Brain pericyte (primary cell): ENCODE results near the gene SLIT3.
"Not testable (repeated sequence)": the region's sequence is repeated elsewhere in the genome, so short reads cannot be mapped to it uniquely, and the experiment has no call there.

Source experiments
- DNase-seq: peaks from one replicate; pipeline ENCODE4 v3.0.0-alpha.2; 2012; ENCODE audit warnings: low read depth, low spot score

Gene SLIT3

DNA sequence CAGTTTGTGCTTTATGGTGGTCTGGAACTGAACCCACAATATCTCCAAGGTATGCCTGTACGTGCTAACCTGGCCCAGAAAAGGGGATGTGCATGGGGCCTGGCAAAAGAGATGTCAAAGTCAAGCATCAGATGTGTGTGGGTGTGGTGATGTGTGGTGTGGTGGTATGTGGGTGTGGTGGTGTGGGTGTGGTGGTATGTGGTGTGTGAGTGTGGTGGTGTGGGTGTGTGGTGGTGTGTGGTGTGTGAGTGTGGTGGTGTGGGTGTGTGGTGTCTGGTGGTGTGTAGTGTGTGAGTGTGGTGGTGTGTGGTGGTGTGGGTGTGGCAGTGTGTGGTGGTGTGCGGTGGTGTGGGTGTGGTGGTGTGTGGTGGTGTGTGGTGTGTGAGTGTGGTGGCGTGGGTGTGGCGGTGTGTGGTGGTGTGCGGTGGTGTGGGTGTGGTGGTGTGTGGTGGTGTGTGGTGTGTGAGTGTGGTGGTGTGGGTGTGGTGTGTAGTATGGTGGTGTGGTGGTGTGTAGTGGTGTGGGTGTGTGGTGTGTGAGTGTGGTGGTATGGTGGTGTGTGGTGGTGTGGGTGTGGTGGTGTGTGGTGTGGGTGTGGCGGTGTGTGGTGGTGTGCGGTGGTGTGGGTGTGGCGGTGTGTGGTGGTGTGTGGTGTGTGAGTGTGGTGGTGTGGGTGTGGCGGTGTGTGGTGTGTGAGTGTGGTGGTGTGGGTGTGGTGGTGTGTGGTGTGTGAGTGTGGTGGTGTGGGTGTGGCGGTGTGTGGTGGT is 554.6 kb downstream of the SLIT3 start:
- DNase-seq = not testable (repeated sequence)

DNA sequence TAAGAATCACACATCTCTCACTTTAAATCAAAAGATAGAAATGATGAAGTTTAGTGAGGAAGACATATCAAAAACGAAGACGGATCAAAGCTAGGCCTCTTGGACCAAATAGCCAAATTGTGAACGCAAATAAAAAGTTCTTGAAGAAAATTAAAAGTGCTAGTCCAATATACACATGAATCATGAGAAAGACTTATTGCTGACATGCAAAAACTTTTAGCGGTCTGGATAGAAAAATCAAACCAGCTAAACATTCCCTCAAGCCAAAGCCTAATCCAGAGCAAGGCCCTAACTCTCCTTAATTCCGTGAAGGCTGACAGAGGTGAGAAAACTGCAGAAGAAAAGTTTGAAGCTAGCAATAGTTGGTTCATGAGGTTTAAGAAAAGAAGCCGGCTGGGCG is 557.3 kb downstream of the SLIT3 start:
- no peak for DNase-seq

DNA sequence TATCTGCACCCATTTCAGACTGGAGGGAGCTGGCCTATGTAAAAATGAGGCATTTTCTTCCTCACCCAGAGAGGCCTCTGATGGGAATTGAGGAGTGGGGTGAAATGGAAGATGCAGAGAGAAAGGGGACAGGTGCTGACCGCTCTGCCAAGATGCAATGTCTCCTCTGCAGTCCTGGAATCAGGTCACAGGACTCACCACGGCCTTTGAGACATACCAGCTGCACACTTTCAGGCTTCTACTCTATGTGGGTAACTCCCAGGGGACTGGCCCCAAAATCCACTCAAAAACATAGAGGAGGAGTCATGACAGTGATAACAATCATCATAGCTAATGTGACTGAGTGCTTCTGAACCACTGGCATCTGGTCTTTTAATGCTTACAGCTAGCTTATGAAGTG is 558.6 kb downstream of the SLIT3 start:
- DNase-seq = not testable (repeated sequence)

DNA sequence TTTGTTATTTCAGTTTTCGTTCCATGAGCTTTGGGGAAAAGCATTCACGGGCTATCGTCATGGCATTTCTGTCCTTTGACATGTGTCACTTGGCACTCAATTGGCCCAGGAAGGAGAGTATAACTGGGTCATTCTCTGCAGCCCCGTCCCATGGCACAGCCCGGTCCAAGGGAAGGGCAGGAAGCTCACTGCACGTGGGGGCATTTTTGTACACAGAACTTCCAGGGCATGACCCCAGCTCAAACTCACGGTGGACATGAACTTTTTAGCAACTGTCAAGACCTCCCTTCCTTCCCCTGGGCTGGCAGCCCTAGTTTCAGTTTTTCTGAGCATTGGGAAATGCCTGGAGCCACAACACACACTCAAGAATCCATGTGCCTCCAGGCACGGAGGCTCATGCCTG is 560.1 kb downstream of the SLIT3 start:
- DNase-seq = no peak

DNA sequence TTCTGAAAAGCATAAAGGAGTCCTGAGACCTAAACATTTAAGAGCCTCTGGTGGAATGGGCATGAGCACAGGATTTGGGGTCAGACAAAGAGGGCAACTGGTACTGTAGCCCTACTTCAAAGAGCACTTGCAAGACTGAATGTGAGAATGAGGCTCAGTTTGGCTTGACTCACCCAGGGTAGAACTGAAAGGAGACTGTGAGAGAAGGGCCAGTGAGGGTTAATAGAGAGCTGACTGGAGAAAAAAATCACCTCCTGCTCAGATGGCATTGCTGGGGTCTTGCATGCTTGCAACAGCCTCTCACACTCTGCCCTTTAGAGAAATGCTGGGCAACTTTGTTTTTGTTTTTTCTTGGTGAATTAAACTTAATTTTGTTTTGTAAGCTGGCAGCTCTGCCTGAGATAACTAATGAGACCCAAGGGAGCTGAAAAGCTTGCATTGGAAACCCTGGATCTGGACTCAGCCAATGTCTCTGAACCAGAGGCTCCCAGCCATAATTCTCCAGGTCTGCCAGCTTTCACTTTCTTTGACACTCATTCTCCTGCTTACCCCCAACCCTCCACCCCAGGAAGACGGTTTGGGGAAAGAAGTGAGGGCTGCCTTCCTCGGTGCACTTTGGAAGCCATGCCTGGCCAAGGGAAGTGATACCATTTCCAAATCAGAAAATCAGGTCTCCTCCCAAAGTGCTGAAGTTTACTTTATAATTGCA is 560.7 kb downstream of the SLIT3 start:
- no peak for DNase-seq

DNA sequence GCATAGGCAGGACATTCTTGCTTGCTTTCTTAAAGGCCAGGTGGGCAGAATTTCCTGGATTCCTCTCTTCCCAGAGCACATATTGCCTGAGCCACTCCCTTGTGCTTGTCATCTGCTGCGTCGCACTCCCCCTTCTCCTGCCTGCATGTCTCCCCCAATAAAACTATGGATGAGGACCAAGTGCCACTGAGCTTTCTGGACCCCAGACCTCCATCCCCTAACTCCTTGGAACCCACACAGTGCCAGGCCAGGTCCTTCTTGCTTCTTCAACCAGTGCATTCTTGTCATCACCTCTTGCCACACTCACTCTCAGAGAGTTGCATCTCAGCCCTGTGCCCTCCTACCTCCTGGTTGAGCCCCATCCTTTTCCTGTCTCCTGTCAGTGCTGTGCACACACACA is 563.9 kb downstream of the SLIT3 start:
- no peak for DNase-seq

DNA sequence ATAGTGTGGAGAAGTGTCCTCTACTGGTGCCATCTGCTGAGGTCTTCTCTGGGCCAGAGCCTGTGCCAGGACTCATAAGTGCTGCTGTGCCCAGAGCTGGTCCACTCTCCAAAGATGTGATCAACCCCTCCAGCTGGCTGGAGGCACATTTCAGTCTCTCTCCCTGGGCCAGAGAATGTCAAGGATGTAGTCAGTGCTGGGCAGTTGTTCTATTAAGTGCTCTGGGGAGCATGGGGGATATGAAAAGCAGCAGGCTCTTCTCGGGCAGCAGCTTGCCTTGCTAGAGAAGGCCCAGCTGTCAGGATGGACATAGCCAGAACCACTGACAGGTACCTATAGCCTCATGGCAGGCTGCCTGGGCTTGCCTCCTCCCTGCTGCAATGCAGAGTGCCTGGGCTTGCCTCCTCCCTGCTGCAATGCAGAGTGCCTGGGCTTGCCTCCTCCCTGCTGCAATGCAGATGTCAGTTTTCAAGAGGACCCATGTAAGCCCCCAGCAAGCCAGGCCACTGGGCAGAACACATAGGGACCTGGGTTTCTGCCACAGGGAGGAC is 564.6 kb downstream of the SLIT3 start:
- no peak for DNase-seq

DNA sequence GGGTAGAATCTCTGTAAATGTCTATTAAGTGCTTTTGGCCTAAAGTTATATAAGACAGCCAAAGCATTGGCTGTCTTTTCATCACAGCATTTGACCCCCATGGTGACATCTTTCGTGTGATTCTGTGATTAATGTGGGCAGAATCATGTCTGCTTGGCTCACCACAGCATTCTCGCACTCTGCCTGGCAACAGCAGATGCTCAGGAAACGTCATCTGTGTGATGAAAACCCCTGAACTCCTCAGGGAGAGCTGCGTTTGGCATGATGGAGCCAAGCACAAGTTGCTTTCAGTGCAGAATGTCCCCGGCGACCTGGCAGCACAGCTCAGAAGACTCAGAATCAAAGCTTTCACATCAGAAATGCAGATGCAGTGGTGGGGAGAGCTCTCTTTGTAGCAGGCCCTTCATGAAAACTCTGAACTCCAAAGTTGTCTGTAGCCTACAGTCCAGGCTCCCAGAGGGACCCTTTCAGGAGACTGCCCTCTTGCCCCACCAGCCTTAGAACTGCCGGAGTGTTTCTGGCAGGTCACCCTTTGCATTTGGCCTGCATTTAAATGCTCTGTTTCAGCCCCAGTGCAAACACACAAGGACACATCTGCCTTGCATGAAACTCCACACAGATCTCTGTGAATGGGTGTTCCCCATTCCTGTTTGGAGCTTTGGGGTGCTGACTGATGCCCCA is 566.2 kb downstream of the SLIT3 start:
- DNase-seq = no peak

DNA sequence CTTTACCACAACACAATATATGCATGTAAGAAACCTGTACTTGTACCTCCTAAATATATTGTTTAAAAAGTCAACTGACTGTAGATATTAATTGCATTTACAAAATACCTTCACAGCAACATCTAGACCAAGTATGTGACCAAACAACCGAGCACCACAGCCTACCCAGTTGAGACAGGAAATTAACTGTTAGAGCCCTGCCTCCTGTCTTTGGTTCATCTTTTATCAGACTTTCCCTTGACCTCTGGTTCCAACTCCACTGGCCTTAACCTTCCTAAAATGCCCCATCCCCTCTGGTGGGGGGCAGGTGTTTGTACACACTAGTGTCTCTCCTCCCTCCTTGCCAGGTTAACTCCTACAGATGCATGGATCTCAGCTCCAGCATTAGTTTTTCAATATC is 566.8 kb downstream of the SLIT3 start:
- DNase-seq = no peak

DNA sequence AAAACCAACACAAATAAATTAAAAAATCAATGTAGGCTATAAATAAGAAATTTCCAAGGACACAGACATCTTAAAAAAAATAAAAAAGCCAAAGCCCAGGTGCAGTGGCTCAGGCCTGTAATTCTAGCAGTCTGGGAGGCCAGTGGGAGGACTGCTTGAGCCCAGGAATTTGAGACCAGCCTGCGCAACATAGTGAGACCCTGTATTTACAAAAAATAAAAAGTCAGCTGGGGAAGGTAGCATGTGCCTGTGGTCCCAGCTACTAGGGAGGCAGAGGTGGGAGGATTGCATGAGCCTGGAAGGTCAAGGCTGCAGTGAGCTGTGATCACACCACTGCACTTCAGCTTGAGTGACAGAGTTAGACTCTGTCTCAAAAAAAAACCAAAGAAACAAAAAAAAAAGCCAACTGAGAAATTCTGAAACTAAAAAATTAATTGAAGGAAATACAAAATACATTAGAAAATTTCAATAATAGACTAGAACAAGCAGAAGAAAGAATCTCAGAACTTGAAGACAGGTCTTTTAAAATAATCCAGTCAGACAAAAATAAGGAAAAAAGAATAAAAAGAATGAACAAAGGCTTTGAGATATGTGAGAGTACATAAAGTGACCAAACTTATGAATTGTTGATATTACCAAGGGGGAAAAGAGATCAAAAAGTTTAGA is 572.3 kb downstream of the SLIT3 start:
- DNase-seq = no peak

DNA sequence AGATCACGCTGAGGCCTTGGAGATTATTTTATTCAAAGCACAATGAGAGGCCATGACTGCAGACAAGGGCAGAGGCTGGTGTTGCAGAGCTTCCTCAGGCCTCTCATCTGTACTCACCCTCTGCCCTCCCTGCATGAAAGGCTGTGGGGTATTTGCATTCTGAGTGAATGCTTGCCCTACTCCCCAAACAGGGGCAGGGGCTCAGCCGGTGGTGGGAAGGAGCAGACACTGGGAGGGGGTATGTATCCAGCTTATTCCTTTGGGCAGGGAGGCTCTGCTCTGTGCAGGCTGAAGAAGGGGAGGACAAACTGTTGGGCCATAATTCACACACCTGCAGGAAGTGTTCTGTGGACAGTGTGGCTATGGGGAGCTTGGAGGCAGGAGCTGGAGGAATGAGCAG is 573.4 kb downstream of the SLIT3 start:
- no peak for DNase-seq

DNA sequence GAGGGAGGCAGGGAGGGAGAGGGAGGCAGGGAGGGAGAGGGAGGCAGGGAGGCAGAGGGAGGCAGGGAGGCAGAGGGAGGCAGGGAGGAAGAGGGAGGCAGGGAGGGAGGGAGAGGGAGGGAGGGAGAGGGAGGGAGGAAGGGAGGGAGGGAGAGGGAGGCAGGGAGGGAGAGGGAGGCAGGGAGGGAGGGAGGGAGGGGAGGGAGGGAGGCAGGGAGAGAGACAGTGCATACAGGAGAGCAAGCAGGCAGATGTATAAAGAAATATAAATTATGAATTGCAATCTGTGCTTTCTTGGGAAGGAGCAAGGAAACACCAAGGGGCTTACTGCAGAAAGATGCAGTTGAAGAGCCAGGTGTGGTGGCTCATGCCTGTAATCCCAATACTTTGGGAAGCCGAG is 574.6 kb downstream of the SLIT3 start:
- DNase-seq = no peak

DNA sequence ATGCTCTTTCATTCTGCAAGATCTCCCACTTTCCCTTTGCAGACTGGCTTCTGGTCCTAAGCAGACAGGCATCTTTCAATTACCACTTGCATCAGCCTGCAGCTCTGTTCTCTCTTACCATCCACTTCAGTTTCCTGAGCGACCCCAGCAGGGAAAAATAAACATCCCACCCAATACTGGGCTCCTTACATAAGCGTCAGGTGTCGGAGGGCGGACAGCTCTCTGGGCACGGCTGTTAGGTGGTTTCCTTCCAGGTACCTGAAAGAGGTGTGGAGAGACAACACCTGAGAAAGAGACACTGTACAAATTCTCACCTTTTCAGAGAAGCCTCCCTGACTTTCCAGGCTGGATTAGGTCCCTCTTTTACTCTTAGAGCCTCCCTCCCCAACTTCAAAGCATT is 576.7 kb downstream of the SLIT3 start:
- DNase-seq = no peak

DNA sequence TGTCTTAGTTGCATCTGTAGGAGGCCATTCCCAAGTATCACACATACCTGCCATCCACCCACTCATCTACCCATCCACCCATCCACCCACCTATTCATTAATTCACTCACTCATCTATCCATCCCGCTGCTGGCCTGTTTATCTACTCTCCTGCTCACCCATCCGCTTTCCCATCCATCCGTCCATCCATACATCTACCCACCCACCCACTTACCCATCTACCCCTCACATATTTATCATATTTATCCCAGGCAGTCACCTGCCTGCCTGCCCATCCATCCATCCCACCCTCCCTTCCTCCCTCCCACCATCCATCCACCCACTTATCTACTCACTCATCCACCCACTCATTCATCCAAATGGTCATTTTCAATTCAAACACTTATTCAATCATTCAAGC is 577.9 kb downstream of the SLIT3 start:
- DNase-seq = no peak

DNA sequence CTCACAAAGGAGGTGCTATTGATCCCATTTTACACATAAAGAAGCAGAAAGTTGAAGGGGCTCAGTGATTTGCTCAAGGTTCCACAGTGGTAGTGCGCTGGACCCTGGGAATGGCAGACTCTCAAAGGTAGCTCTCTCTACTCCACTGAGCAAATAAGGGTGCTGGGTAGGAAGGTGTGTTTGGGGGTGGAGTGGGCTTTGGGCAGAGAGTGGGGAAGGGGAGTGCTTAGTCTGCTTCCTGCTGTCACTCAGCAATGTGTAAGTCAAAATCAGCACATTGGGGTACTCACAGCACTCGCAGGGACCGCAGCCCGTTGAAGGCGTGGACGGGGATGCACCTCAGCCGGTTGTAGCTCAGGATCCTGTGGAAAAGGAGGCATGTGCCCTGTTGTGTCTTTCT is 579.0 kb downstream of the SLIT3 start:
- no peak for DNase-seq

DNA sequence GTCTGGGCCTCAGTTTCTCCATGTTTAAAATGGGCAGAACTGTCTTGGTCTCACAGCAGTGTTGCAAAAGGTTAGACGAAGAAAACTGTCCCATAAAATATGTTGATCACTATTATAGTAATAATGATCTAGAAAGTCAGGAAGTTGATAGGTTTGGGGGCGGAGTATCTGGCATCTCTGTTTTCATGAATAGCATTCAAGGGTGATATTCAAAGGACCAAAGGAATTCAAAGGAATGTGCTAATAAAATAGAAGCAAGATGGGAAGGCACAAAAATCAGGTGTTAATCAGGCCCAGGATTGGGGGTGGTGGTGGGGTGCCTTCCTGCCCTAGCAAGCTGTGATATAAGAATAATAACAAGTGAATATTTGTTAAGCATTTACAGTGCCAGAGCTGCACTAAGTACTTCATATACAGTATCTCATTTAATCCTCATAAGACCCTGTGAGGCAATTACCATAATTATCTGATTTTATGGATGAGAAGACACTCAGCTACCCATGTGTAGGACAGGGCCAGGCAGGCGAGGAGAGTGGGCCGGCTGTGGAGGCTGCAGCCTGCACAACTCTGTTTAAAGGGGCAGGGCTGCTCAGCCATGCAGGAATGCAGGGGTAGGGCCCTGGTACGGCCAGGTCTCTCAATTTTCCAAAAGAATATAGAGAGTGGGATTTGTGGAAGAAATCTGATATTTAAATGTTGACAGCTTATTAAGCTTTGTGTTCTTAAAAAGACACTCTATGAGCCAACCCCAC is 579.8 kb downstream of the SLIT3 start:
- DNase-seq = no peak

DNA sequence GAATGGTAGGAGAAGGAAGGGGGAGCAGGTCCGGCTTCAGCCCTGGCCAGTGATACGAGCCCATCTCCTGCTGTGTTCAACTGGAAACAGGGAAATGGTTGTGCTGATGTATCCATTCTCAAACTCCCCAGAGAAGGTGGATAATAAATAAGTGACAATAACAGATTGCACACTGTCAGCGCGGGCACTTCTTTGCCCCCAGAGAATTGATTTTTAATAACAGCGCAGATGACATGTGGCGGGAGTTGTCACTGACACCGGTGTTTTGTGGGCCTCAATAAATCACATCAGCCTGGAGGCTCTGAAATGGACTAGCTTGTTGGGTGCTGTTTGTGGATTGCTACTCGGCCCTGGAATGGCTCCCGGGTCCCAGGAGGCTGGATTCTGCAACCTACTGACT is 580.4 kb downstream of the SLIT3 start:
- DNase-seq = no peak

DNA sequence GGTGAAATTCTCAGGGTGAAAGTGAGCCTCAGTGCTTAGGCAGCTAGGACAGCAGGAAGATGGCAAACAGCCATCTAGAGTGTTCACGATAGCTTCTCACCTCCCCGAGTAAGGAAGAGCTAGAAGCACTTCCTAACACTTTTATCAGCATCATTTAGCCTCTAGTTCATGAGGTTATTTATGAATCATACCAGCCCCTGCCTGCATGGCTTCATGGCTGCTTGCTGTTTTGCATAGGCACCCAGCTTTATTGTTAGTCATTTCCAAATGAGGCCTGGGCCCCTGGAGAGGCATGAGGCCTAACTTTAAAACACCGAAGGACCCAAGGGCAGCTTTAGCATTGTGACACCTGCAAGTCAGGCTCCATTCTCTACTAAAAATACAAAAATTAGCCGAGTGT is 586.9 kb downstream of the SLIT3 start:
- no peak for DNase-seq

DNA sequence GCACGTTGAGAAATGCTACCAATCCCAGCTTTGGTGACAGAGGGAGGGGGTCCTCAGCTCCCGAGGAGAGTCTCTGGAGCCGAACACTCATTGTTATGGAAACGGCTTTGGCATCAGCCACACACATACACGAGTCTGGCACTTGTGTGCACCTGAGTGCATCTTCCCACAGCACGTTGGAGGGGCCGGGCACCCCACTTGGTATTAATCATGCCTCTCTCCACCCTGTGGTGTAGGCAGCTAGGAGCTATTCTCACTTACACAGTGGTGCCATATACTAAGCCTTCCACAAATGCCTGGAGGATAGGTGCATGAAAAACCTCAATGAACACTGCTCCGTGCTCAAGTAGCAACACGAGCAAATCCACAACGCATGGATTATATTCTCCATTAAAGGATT is 587.9 kb downstream of the SLIT3 start:
- DNase-seq = no peak

DNA sequence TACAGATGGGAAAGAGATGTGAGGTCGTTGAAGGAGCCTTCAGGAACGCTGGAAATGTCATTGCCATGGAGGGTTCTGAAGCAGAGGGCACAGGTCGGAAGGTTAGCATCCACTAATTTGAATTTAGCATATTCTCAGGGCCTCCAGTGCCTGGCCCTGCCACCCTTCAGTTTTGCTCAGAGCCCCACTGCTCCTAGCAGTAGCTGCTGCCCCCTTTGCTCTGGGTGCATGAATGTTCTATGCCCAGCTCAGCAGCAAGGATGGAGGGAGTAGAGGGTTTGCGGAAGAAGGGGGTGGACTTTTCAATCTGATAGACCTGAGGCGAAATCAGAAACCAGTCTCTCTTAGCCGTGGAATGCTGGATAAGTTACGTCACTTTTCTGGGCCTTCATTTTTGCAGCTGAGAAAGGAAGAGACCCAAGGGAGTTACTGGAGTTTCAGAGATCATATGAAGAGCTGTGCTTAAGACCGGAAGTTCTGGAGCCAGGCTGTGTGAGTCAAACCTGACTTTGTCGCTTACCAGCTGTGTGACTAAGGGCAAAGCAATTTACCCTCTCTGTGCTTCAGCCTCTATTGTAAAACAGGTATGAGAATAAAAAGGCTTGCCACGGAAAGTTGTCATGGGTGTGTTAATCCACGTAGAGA is 588.5 kb downstream of the SLIT3 start:
- DNase-seq = peak; percentile 60

DNA sequence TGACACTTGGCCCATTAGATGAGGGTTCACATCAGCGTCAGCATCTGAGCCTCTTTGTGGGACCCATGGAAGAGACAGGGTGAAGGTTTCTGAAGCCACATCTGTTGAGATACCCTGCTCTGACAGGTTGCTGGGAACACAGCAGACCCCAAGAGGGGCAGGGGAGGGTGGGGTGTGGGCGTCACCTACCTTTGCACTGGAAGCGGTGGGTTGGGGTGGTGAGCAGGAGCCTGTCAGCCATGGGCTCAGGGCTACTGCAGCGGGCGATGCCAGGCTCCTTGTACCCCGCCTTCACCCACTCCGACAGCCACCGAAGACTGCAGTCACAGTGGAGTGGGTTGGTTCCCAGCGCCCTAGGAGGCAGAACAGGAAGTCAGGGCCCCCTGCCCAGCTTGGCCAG is 590.2 kb downstream of the SLIT3 start:
- DNase-seq = no peak
